ENCODE data around the gene NAV1.

DNA sequence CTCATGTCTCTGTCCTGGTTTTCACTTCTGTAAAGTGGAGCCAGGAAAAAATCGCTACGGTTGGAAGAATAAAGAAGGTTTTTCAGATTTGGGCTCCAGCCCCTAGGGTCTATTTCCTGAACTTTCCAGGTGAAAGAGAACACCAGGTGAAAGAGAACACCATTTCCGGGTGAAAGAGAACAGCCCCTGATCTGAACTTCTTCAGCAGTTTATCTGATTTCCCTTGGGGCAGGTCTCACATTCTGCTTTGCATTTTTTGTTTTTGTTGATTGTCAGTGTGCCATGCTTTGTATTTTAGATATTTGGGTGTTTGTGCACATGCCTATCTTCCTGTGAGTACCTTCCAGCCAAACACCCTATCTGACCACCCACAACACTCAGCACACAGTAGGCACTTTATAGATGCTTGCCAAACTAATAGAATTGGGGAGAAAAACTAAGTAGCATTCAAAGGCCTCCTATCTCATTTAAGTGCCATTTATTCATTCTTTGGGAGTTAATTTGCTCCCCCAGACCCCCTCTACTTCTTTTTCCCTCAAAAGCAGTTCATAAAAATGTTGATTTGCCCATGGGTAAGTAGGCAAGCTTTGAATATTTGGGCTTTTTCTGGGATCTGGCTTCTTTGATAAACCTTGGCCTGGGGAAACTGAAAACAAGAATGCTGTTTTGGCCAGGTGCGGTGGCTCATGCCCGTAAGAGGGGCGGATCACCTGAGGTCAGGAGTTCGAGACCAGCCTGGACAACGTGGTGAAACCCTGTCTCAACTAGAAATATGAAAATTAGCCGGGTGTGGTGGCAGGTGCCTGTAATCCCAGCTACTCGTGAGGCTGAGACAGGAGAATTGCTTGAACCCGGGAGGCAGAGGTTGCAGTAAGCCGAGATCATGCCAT, 2.2 kb downstream of the NAV1 start:
- TF ChIP-seq, protein P1, sequence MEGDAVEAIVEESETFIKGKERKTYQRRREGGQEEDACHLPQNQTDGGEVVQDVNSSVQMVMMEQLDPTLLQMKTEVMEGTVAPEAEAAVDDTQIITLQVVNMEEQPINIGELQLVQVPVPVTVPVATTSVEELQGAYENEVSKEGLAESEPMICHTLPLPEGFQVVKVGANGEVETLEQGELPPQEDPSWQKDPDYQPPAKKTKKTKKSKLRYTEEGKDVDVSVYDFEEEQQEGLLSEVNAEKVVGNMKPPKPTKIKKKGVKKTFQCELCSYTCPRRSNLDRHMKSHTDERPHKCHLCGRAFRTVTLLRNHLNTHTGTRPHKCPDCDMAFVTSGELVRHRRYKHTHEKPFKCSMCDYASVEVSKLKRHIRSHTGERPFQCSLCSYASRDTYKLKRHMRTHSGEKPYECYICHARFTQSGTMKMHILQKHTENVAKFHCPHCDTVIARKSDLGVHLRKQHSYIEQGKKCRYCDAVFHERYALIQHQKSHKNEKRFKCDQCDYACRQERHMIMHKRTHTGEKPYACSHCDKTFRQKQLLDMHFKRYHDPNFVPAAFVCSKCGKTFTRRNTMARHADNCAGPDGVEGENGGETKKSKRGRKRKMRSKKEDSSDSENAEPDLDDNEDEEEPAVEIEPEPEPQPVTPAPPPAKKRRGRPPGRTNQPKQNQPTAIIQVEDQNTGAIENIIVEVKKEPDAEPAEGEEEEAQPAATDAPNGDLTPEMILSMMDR (conservative IDR thresholded peaks at IDR 0.05) = no peak
- no peak for TF ChIP-seq EZH2 (IDR thresholded peaks at IDR 0.05; ENCODE audit: low read depth)
